PFSK-1 (cell line): ENCODE results near the gene PHLPP1.

ENCODE experiments used
- FOXP2 ChIP-seq: optimal IDR thresholded peaks from 2 replicates; pipeline ENCODE3; 2011; ENCODE audit warnings: borderline replicate concordance, control low read depth, inconsistent platforms; ENCODE audit not compliant: insufficient read depth; ENCODE audit errors: extremely low read length, extremely low read depth
- POLR2AphosphoS5 ChIP-seq: IDR thresholded peaks from 2 replicates; pipeline ENCODE4 v1.6.1; 2012; ENCODE audit warnings: low read depth, mild to moderate bottlenecking, control low read depth, low read length, moderate library complexity
- SIN3A ChIP-seq: IDR thresholded peaks from 2 replicates; pipeline ENCODE4 v1.6.1; 2012; ENCODE audit warnings: mild to moderate bottlenecking, low read length, moderate library complexity, borderline replicate concordance; ENCODE audit not compliant: insufficient read depth
- TAF1 ChIP-seq: IDR thresholded peaks from 2 replicates; pipeline ENCODE4 v1.6.1; 2012; ENCODE audit warnings: low read length, control low read depth, borderline replicate concordance; ENCODE audit not compliant: insufficient read depth
- TF ChIP-seq, protein P1 (sequence below), 2 experiments: IDR thresholded peaks; 2 replicates each; pipeline versions ENCODE4 v1.6.1 to v1.8.0; 2011 to 2012; ENCODE audit warnings: low read depth in 2 of 2, low read length in 2 of 2, control low read depth in 1 of 2, inconsistent platforms in 1 of 2, mild to moderate bottlenecking in 1 of 2, moderate library complexity in 1 of 2; ENCODE audit not compliant: insufficient read depth in 1 of 2

PHLPP1 gene

DNA sequence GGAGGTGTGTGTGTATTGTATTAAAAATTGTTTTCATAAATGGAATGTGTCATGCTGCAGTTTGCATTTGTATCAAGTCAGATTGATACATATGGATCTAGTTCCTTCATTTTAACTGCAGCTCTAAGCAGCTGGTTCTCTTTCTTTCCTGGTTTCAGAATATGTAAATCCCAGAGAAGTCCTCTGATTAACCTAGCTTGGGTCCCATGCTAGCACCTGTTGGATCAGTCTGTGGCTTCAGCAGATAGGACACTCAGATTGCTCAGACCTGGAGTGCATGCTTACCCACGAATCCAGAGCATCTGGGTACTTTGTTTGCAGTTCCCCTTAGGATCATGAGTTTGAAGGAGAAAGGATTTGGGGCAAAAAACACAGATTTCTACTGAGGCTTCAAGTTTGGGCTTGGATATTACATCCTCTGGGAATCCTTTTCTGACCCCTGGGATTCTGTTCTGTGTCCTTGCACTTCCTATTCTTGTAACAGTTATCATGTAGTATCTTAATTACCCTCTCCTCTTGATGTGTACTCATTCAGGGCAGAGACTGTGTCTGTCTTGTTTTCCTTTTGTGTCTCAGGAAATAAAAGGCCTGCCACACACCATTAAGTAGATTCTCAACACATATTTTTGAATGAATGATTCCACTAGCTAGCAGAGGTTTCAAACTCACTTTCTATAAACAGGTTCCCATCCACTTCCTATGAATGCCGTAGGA lies 142.1 kb downstream of the PHLPP1 start:
- no peak for TF ChIP-seq FOXP2
- no peak for TF ChIP-seq TAF1
- TF ChIP-seq POLR2AphosphoS5: peak; percentile 49
- peak; percentile 75; the same call in 1 of the 2 replicates for TF ChIP-seq SIN3A
- TF ChIP-seq, protein P1, sequence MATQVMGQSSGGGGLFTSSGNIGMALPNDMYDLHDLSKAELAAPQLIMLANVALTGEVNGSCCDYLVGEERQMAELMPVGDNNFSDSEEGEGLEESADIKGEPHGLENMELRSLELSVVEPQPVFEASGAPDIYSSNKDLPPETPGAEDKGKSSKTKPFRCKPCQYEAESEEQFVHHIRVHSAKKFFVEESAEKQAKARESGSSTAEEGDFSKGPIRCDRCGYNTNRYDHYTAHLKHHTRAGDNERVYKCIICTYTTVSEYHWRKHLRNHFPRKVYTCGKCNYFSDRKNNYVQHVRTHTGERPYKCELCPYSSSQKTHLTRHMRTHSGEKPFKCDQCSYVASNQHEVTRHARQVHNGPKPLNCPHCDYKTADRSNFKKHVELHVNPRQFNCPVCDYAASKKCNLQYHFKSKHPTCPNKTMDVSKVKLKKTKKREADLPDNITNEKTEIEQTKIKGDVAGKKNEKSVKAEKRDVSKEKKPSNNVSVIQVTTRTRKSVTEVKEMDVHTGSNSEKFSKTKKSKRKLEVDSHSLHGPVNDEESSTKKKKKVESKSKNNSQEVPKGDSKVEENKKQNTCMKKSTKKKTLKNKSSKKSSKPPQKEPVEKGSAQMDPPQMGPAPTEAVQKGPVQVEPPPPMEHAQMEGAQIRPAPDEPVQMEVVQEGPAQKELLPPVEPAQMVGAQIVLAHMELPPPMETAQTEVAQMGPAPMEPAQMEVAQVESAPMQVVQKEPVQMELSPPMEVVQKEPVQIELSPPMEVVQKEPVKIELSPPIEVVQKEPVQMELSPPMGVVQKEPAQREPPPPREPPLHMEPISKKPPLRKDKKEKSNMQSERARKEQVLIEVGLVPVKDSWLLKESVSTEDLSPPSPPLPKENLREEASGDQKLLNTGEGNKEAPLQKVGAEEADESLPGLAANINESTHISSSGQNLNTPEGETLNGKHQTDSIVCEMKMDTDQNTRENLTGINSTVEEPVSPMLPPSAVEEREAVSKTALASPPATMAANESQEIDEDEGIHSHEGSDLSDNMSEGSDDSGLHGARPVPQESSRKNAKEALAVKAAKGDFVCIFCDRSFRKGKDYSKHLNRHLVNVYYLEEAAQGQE (IDR thresholded peaks at IDR 0.05; ENCODE audit: insufficient read depth in 1 of 2, low read depth in 2 of 2, low read length in 2 of 2): no peak

DNA sequence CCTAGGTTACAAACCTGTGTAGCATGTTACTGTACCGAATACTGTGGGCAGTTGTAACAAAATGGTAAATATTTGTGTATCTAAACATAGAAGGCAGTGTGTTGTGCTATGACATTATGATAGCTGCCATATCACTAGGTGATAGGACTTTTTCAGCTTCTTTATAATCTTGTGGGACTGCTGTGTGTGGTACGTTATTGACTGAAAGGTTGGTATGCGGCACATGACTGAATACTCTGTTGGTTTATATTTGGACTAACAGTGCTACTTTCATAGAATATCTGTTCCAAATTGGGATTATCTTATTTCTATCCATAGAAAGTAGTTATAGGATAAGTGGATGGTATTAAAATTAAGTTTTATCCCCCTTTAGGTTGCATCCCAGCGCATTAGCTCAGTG lies 144.7 kb downstream of the PHLPP1 start:
- TF ChIP-seq FOXP2: no peak
- TF ChIP-seq, protein P1 (IDR thresholded peaks at IDR 0.05; ENCODE audit: insufficient read depth in 1 of 2, low read depth in 2 of 2, low read length in 2 of 2): no peak
- TF ChIP-seq TAF1: no peak
- TF ChIP-seq SIN3A: no peak
- no peak for TF ChIP-seq POLR2AphosphoS5

DNA sequence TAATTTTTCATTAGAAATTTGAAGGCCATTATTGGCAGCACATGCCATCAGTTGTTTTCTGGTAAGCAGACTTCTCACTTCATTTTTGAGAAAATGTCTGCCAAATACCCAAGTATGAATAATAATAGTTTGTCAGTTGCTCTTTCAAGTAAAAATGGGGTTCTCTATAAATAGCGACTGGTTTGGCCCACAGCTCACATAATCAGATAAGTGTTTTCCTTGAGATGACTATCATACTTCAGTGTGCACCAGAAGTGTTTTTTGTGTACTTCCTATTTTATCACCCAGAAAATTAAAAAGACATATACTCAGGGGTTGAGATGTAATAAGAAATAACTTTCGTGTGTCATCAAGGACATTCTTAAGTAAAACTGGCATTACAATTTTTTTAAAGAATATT lies 147.1 kb downstream of the PHLPP1 start:
- no peak for TF ChIP-seq FOXP2
- TF ChIP-seq, protein P1 (IDR thresholded peaks at IDR 0.05; ENCODE audit: insufficient read depth in 1 of 2, low read depth in 2 of 2, low read length in 2 of 2): no peak
- TF ChIP-seq TAF1: no peak
- TF ChIP-seq POLR2AphosphoS5: no peak
- no peak for TF ChIP-seq SIN3A

DNA sequence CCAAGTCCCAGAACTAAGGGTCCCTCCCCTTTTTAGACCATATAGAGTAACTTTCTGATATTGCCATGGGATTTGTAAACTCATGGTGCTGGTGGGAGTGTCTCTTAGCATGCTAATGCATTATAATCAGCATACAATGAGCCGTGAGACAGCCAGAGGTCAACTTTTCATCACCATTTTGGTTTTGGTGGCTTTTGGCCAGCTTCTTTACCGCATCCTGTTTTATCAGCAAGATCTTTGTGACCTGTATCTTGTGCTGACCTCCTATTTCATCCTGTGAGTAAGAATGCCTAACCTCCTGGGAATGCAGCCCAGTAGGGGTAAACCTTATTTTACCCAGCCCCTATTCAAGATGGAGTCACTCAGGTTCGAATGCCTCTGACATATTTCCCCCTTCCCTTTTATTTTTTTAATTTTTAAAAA lies 148.2 kb downstream of the PHLPP1 start:
- TF ChIP-seq TAF1 (no peak), POLR2AphosphoS5 (peak; percentile 34; the same call in 1 of the 2 replicates), SIN3A (peak; percentile 75; the same call in 1 of the 2 replicates)
- TF ChIP-seq, protein P1 (IDR thresholded peaks at IDR 0.05; ENCODE audit: insufficient read depth in 1 of 2, low read depth in 2 of 2, low read length in 2 of 2): 0 out of 4 replicates have a peak, but pooled peaks of 1 of the 2 experiments have one; percentile 50

DNA sequence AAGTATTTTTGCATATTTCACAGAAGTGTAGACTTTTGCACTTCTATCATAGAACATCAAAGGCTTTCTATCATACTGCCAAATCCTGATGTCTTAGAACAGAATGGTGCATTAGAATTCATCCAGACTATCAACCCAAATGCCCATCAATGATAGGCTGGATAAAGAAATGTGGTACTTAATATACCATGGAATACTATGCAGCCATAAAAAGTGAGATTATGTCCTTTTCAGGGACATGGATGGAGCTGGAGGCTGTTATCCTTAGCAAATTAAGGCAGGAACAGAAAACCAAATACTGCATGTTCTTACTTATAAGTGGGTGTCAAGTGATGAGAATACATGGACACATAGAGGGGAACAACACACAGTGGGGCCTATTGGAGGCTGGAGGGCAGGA lies 150.2 kb downstream of the PHLPP1 start:
- TF ChIP-seq TAF1: no peak
- TF ChIP-seq, protein P1 (IDR thresholded peaks at IDR 0.05; ENCODE audit: insufficient read depth in 1 of 2, low read depth in 2 of 2, low read length in 2 of 2): no peak
- TF ChIP-seq FOXP2: no peak
- no peak for TF ChIP-seq POLR2AphosphoS5
- no peak for TF ChIP-seq SIN3A
